ENCODE data around the gene KRTAP5-9. TPM values are rescaled to one million over a fixed set of nuclear protein-coding genes. Genes with fewer than 3 reads are reported as not detected.
"Not testable (repeated sequence)": the region's sequence is repeated elsewhere in the genome, so short reads cannot be mapped to it uniquely, and the experiment has no call there.

The KRTAP5-9 gene
- total RNA-seq, 1 donor from 2014 or later = 0.76 TPM

- H3K36me3 Mint-ChIP-seq (ENCODE audit: unreplicated experiment); DNase-seq; H3K4me1 Mint-ChIP-seq (ENCODE audit: low read depth, unreplicated experiment); H3K27me3 Mint-ChIP-seq (ENCODE audit: unreplicated experiment); H3K9me3 Mint-ChIP-seq (ENCODE audit: unreplicated experiment); H3K27ac Mint-ChIP-seq (ENCODE audit: unreplicated experiment); H3K4me3 Mint-ChIP-seq (ENCODE audit: unreplicated experiment): not testable (repeated sequence)
These were observed 40.8 kb downstream of the KRTAP5-9 start for GRCh38 chr11:71588822-71589545.

DNA sequence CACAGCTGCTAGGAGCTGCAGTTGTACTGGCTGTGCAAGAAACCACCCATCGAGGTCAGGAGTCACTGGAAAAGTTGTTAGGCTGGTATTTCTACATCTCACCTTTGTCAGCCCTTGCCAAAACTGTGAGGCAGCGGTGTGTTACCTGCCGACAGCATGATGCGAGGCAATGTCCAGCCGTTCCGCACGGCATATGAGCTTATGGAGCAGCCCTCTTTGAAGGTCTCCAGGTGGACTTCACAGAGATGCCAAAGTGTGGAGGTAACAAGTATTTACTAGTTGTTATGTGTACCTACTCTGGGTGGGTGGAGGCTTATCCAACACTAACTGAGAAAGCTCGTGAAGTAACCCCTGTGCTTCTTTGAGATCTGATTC is 41.3 kb downstream of the KRTAP5-9 start:
- not testable (repeated sequence) for H3K9me3 Mint-ChIP-seq (ENCODE audit: unreplicated experiment); H3K4me3 Mint-ChIP-seq (ENCODE audit: unreplicated experiment); H3K27me3 Mint-ChIP-seq (ENCODE audit: unreplicated experiment); H3K27ac Mint-ChIP-seq (ENCODE audit: unreplicated experiment); H3K36me3 Mint-ChIP-seq (ENCODE audit: unreplicated experiment); H3K4me1 Mint-ChIP-seq (ENCODE audit: low read depth, unreplicated experiment); DNase-seq

Other genes with a start within 250 kb of the KRTAP5-9 start
- 145 TPM for gene DHCR7, start 100.0 kb upstream of the KRTAP5-9 start, total RNA-seq (ENCODE audit: unreplicated experiment)
- 78.2 TPM for gene NADSYN1, start 95.2 kb upstream of the KRTAP5-9 start, total RNA-seq (ENCODE audit: unreplicated experiment)
- not detected for gene KRTAP5-7, start 21.2 kb upstream of the KRTAP5-9 start, total RNA-seq (ENCODE audit: unreplicated experiment)
- not detected for gene KRTAP5-8, start 10.4 kb upstream of the KRTAP5-9 start, total RNA-seq (ENCODE audit: unreplicated experiment)
- gene KRTAP5-10, start 17.1 kb downstream of the KRTAP5-9 start, total RNA-seq (ENCODE audit: unreplicated experiment) = not detected
- gene KRTAP5-11, start 34.5 kb downstream of the KRTAP5-9 start, total RNA-seq (ENCODE audit: unreplicated experiment) = not detected

Measured in glutamatergic neuron (in vitro differentiated cells).